HG03378 (cell line): ENCODE data around the gene SELPLG.

Experiments
- ATAC-seq: cut with Tn5 transposase; IDR thresholded peaks from one replicate; pipeline ENCODE4 v1.9.1; 2021; ENCODE audit warnings: mild to moderate bottlenecking, moderate library complexity; ENCODE audit not compliant: unreplicated experiment

The SELPLG gene

GRCh38 chr12:108605690-108606406, 27.8 kb downstream of the SELPLG start:
- ATAC-seq = no peak

GRCh38 chr12:108605000-108605689, 28.5 kb downstream of the SELPLG start:
- no peak for ATAC-seq

GRCh38 chr12:108604208-108604941, 29.3 kb downstream of the SELPLG start:
- no peak for ATAC-seq

- no peak for ATAC-seq
Observed at GRCh38 chr12:108603743-108604142, 30.0 kb downstream of the SELPLG start.

- no peak for ATAC-seq
Observed at GRCh38 chr12:108602976-108603704, 30.6 kb downstream of the SELPLG start.

- no peak for ATAC-seq
Observed at GRCh38 chr12:108602209-108602705, 31.4 kb downstream of the SELPLG start.

GRCh38 chr12:108600702-108601007, 33.0 kb downstream of the SELPLG start:
- ATAC-seq = no peak

GRCh38 chr12:108599948-108600701, 33.6 kb downstream of the SELPLG start:
- no peak for ATAC-seq

GRCh38 chr12:108599541-108599940, 34.2 kb downstream of the SELPLG start:
- ATAC-seq = no peak

GRCh38 chr12:108598553-108599250, 35.0 kb downstream of the SELPLG start:
- no peak for ATAC-seq

GRCh38 chr12:108597559-108598471, 35.9 kb downstream of the SELPLG start, which contains the start of gene TMEM119:
Gene TMEM119, minus strand, starts transcription at chr12:108598084. Its CDS starts 5,701 bp downstream, at chr12:108592383.
- no peak for ATAC-seq

GRCh38 chr12:108596854-108597558, 36.7 kb downstream of the SELPLG start:
- no peak for ATAC-seq

GRCh38 chr12:108595711-108596647, 37.7 kb downstream of the SELPLG start:
- ATAC-seq = no peak

GRCh38 chr12:108594960-108595710, 38.6 kb downstream of the SELPLG start:
- no peak for ATAC-seq

GRCh38 chr12:108594323-108594903, 39.3 kb downstream of the SELPLG start:
- no peak for ATAC-seq
